NB4 (cell line): Measurements from ENCODE around the gene CCNY.
"Not testable (repeated sequence)": the region's sequence is repeated elsewhere in the genome, so short reads cannot be mapped to it uniquely, and the experiment has no call there.

Experiments used
- CTCF ChIP-seq: IDR thresholded peaks from one replicate; pipeline ENCODE4 v1.5.1; 2012; ENCODE audit warnings: low read depth, low read length
- POLR2A ChIP-seq: IDR thresholded peaks from 2 replicates; pipeline ENCODE4 v1.6.1; 2011; ENCODE audit warnings: mild to moderate bottlenecking; ENCODE audit not compliant: insufficient read length; ENCODE audit errors: extremely low read depth

- not testable (repeated sequence) for TF ChIP-seq POLR2A, CTCF
These were observed 17.9 kb downstream of the CCNY start for GRCh38 chr10:35354257-35354656.
